ENCODE measurements around the gene NOXA1.

Gene NOXA1

DNA sequence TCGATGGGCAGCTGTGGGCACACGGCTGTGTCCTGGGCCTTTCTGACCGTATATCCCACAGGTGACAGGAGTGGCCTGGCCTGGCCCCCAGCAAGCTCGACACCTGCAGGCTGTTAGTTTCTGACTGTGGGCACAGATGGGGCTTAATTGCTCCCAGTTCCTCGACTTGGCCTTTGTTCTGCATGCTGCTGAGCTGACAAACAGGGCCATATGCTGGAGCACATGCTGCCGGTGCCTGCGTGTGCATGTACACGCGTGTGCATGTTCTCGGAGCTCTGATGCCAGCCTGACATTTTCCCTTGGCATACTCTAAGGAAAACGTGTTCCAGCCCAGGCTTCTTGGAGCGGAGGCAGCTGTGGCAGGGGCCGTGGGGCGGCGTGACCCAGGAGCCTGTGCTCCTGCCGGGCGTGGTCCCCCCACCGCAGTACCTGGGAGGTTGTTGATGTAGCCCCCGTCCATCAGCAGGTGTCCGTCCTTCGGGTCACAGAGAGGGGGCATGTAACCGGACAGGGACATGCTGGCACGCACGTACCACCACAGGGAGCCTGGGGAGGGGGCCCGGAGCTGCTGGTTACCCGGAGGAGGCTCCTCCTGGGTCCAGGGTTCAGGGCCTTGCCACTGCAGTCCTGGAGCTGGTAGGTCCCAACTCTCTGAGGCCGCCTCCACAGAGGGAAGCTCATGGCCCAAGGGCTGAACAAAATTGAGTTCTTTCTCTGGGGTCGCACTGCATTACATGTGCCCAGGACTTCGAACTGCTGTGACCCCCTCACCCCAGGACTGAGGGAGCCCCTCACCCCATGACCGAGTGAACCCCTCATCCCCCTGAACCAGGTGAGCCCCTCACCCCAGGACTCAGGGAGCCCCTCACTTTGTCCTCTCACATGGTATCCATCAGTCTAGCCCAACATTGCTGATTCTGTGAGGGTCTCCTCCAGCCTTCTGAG lies 40.1 kb downstream of the NOXA1 start:
- H4K91ac ChIP-seq (ENCODE audit: low read depth, low read length, poor library complexity): no peak overlapping the region
- H3K27me3 ChIP-seq (ENCODE audit: control insufficient read depth in 3 of 3, insufficient read depth in 3 of 3, low read depth in 1 of 3, low read length in 3 of 3): peaks cover 0 to 6% (median 2%) of the 10 kb centered on the region in 3 experiments
- no peak overlapping the region for H3K4ac ChIP-seq (ENCODE audit: low read length)
- H2AK5ac ChIP-seq (ENCODE audit: low read depth, low read length): peak overlapping the region; percentile 89
- no peak overlapping the region for H3K27ac ChIP-seq (replicated peaks; ENCODE audit: low read length)
- peak overlapping the region; percentile 80 for H3K23ac ChIP-seq (ENCODE audit: low read depth, low read length, poor library complexity)
- no peak overlapping the region for H4K8ac ChIP-seq (ENCODE audit: low read depth, low read length)
- peaks cover 0 to 2% of the 10 kb centered on the region in 2 donors for H3K9me3 ChIP-seq (replicated peaks in 1 of 2; ENCODE audit: control insufficient read depth in 2 of 2, insufficient read depth in 1 of 2, low read depth in 1 of 2, low read length in 2 of 2)
- no peaks in the 10 kb centered on the region for H3K36me3 ChIP-seq (replicated peaks in 1 of 2; ENCODE audit: control insufficient read depth in 2 of 2, insufficient read depth in 2 of 2, low read length in 2 of 2)
- H3K18ac ChIP-seq (ENCODE audit: low read length): peak overlapping the region; percentile 48
- H3K14ac ChIP-seq (ENCODE audit: low read length): peak overlapping the region; percentile 21
- no peak overlapping the region for H3K9ac ChIP-seq (ENCODE audit: low read depth, low read length, poor library complexity)
- H3K4me3 ChIP-seq (ENCODE audit: low read length in 2 of 2): no peak overlapping the region
- peak overlapping the region; percentile 81 for H2BK15ac ChIP-seq (ENCODE audit: low read length)
- H2BK120ac ChIP-seq (ENCODE audit: low read depth, low read length): no peak overlapping the region
- H3K4me1 ChIP-seq (ENCODE audit: control insufficient read depth in 2 of 2, insufficient read depth in 1 of 2, low read depth in 1 of 2, low read length in 2 of 2): peaks cover 5 to 7% of the 10 kb centered on the region in 2 donors
- no peak overlapping the region for H2BK5ac ChIP-seq (ENCODE audit: low read length)
- no CpG with 5 or more reads among the region's 30 CpGs for WGBS, 2 donors (ENCODE audit: extremely low coverage in 2 of 2, insufficient read length in 2 of 2, insufficient replicate concordance in 1 of 2)
- no peak overlapping the region for H2AFZ ChIP-seq (ENCODE audit: low read length)
- peaks cover 4% of the 10 kb centered on the region for H3K79me1 ChIP-seq (ENCODE audit: low read depth, low read length)
- no peak overlapping the region for H3K4me2 ChIP-seq (ENCODE audit: insufficient read depth, low read length, poor library complexity, severe bottlenecking)
- H2BK12ac ChIP-seq (ENCODE audit: low read length): peak overlapping the region; percentile 41
- no peak for DNase-seq (ENCODE audit: low spot score)

DNA sequence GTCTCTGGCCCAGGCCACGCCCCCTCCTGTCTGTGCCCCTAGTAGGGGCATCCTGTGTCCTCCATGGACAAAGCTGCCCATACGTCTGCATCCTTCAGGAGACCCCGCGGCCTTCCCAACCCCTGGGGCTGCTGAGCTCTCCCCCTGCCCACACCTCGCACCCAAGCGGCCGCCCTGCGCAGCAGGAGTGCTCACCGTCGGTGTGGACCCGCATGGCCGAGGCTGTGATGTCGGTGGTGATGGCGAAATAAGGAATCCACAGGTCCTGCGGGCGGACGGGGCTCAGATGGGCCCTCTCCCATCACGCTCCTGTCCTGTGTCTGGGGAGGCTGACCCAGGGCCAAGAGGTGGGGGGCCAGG lies 40.7 kb downstream of the NOXA1 start:
- no peak overlapping the region for H3K4me3 ChIP-seq (ENCODE audit: low read length in 2 of 2)
- no peak overlapping the region for H3K4ac ChIP-seq (ENCODE audit: low read length)
- no peak overlapping the region for H4K8ac ChIP-seq (ENCODE audit: low read depth, low read length)
- no peak overlapping the region for H3K4me2 ChIP-seq (ENCODE audit: insufficient read depth, low read length, poor library complexity, severe bottlenecking)
- no peak overlapping the region for H2BK12ac ChIP-seq (ENCODE audit: low read length)
- no peak overlapping the region for H3K27ac ChIP-seq (replicated peaks; ENCODE audit: low read length)
- no peaks in the 10 kb centered on the region for H3K36me3 ChIP-seq (replicated peaks in 1 of 2; ENCODE audit: control insufficient read depth in 2 of 2, insufficient read depth in 2 of 2, low read length in 2 of 2)
- no CpG with 5 or more reads among the region's 18 CpGs for WGBS, 2 donors (ENCODE audit: extremely low coverage in 2 of 2, insufficient read length in 2 of 2, insufficient replicate concordance in 1 of 2)
- peak overlapping the region; percentile 56 for H3K14ac ChIP-seq (ENCODE audit: low read length)
- no peak overlapping the region for H2BK5ac ChIP-seq (ENCODE audit: low read length)
- no peak overlapping the region for H3K9ac ChIP-seq (ENCODE audit: low read depth, low read length, poor library complexity)
- H3K27me3 ChIP-seq (ENCODE audit: control insufficient read depth in 3 of 3, insufficient read depth in 3 of 3, low read depth in 1 of 3, low read length in 3 of 3): peaks cover 0 to 6% (median 5%) of the 10 kb centered on the region in 3 experiments
- H3K79me1 ChIP-seq (ENCODE audit: low read depth, low read length): no peaks in the 10 kb centered on the region
- no peak for DNase-seq (ENCODE audit: low spot score)
- peak overlapping the region; percentile 21 for H2BK15ac ChIP-seq (ENCODE audit: low read length)
- H3K4me1 ChIP-seq (ENCODE audit: control insufficient read depth in 2 of 2, insufficient read depth in 1 of 2, low read depth in 1 of 2, low read length in 2 of 2): peaks cover 3 to 6% of the 10 kb centered on the region in 2 donors
- H3K9me3 ChIP-seq (replicated peaks in 1 of 2; ENCODE audit: control insufficient read depth in 2 of 2, insufficient read depth in 1 of 2, low read depth in 1 of 2, low read length in 2 of 2): peaks cover 0 to 2% of the 10 kb centered on the region in 2 donors
- H4K91ac ChIP-seq (ENCODE audit: low read depth, low read length, poor library complexity): peak overlapping the region; percentile 94
- no peak overlapping the region for H2BK120ac ChIP-seq (ENCODE audit: low read depth, low read length)
- no peak overlapping the region for H3K23ac ChIP-seq (ENCODE audit: low read depth, low read length, poor library complexity)
- no peak overlapping the region for H2AFZ ChIP-seq (ENCODE audit: low read length)
- peak overlapping the region; percentile 89 for H2AK5ac ChIP-seq (ENCODE audit: low read depth, low read length)
- peak overlapping the region; percentile 64 for H3K18ac ChIP-seq (ENCODE audit: low read length)

DNA sequence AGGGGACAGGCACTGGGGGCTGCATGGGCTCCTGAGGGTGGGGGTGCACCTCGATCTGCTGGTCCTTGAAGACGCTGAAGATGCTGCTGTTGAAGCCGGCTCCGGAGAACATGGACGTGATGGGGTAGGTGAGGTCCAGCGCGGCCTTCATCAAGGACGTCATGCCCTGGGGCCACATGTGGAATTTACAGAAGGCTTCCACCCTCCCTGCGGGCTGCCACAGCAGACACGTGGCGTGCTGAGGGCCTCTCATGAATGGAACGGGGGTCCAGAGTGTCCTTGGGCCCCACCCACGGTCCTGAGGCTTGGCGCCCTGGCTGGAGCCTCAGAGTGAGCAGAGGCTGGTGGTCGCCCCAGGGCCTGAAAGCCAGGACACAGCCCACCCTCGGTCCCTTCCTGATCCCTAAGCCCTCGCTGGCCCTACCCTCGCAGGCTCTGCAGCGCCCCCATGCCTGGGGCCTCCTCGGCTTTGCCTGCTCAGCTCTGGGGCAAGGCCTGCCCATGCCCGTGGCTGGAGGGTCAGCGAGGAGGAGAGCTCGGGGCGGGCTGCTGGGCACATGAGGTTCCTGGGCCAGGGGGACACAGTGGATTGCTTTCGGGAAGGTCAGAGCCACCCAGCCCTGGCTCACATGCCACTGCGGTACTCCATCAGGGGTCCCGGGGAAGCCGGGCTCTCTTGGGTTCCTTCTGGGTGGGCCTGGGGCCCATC lies 41.3 kb downstream of the NOXA1 start:
- peak overlapping the region; percentile 65 for H4K8ac ChIP-seq (ENCODE audit: low read depth, low read length)
- no CpG with 5 or more reads among the region's 28 CpGs for WGBS, 2 donors (ENCODE audit: extremely low coverage in 2 of 2, insufficient read length in 2 of 2, insufficient replicate concordance in 1 of 2)
- no peak overlapping the region for H2BK120ac ChIP-seq (ENCODE audit: low read depth, low read length)
- H2BK12ac ChIP-seq (ENCODE audit: low read length): no peak overlapping the region
- no peak overlapping the region for H3K23ac ChIP-seq (ENCODE audit: low read depth, low read length, poor library complexity)
- no peak overlapping the region for H2BK5ac ChIP-seq (ENCODE audit: low read length)
- no peak overlapping the region for H3K4ac ChIP-seq (ENCODE audit: low read length)
- no peaks in the 10 kb centered on the region for H3K79me1 ChIP-seq (ENCODE audit: low read depth, low read length)
- H3K18ac ChIP-seq (ENCODE audit: low read length): peak overlapping the region; percentile 64
- H4K91ac ChIP-seq (ENCODE audit: low read depth, low read length, poor library complexity): peak overlapping the region; percentile 94
- no peak for DNase-seq (ENCODE audit: low spot score)
- H3K27ac ChIP-seq (replicated peaks; ENCODE audit: low read length): no peak overlapping the region
- peaks cover 0 to 2% of the 10 kb centered on the region in 2 donors for H3K9me3 ChIP-seq (replicated peaks in 1 of 2; ENCODE audit: control insufficient read depth in 2 of 2, insufficient read depth in 1 of 2, low read depth in 1 of 2, low read length in 2 of 2)
- no peak overlapping the region for H2AFZ ChIP-seq (ENCODE audit: low read length)
- peaks cover 0 to 6% (median 5%) of the 10 kb centered on the region in 3 experiments for H3K27me3 ChIP-seq (ENCODE audit: control insufficient read depth in 3 of 3, insufficient read depth in 3 of 3, low read depth in 1 of 3, low read length in 3 of 3)
- peak overlapping the region; percentile 91 for H2AK5ac ChIP-seq (ENCODE audit: low read depth, low read length)
- no peak overlapping the region for H3K4me3 ChIP-seq (ENCODE audit: low read length in 2 of 2)
- H3K14ac ChIP-seq (ENCODE audit: low read length): peak overlapping the region; percentile 75
- H3K36me3 ChIP-seq (replicated peaks in 1 of 2; ENCODE audit: control insufficient read depth in 2 of 2, insufficient read depth in 2 of 2, low read length in 2 of 2): no peaks in the 10 kb centered on the region
- H3K4me2 ChIP-seq (ENCODE audit: insufficient read depth, low read length, poor library complexity, severe bottlenecking): no peak overlapping the region
- peak overlapping the region; percentile 21 for H2BK15ac ChIP-seq (ENCODE audit: low read length)
- peaks cover 2 to 5% of the 10 kb centered on the region in 2 donors for H3K4me1 ChIP-seq (ENCODE audit: control insufficient read depth in 2 of 2, insufficient read depth in 1 of 2, low read depth in 1 of 2, low read length in 2 of 2)
- H3K9ac ChIP-seq (ENCODE audit: low read depth, low read length, poor library complexity): peak overlapping the region; percentile 30
